GM23338 (cell line): ENCODE results near the gene GPR61. TPM values are rescaled to one million over a fixed set of nuclear protein-coding genes. Genes with fewer than 3 reads are reported as not detected.

Experiments
- ATAC-seq: fragments of 200-7000 bp; cut with Tn5 transposase; 3 replicates; pipeline ENCODE4 v1.9.1; 2020
- DNase-seq: peaks from one replicate; pipeline ENCODE4 v3.0.0-alpha.2; 2015; ENCODE audit warnings: low spot score
- H2AFZ ChIP-seq: fragments of 200-600 bp; sonication (generic); 2 replicates; pipeline ENCODE4 v1.8.0; 2016; ENCODE audit warnings: antibody characterized with exemption, mild to moderate bottlenecking, moderate library complexity
- H3F3A ChIP-seq: fragments of 200-600 bp; sonication (generic); replicated peaks from 2 replicates; pipeline ENCODE4 v1.8.0; 2017; ENCODE audit warnings: antibody characterized with exemption, mixed run types, low read depth
- H3K27ac ChIP-seq: fragments of 200-600 bp; sonication (generic); 2 replicates; pipeline ENCODE4 v1.6.1; 2016; ENCODE audit warnings: low read depth
- H3K27me3 ChIP-seq: fragments of 200-600 bp; sonication (generic); 2 replicates; pipeline ENCODE4 v1.8.0; 2016; ENCODE audit warnings: mild to moderate bottlenecking, mixed run types, moderate library complexity; ENCODE audit not compliant: insufficient read depth
- H3K36me3 ChIP-seq: fragments of 200-600 bp; sonication (generic); 2 replicates; pipeline ENCODE4 v1.8.0; 2016; ENCODE audit warnings: mild to moderate bottlenecking; ENCODE audit not compliant: insufficient read depth
- H3K4me1 ChIP-seq: fragments of 200-600 bp; sonication (generic); 2 replicates; pipeline ENCODE4 v1.8.0; 2016; ENCODE audit warnings: mild to moderate bottlenecking, moderate library complexity; ENCODE audit not compliant: insufficient read depth
- H3K4me2 ChIP-seq: fragments of 200-600 bp; sonication (generic); 2 replicates; pipeline ENCODE4 v1.7.1; 2017; ENCODE audit warnings: mixed run types
- H3K4me3 ChIP-seq: fragments of 200-600 bp; sonication (generic); 2 replicates; pipeline ENCODE4 v1.6.1; 2016; ENCODE audit warnings: mixed run types
- H3K79me2 ChIP-seq: fragments of 200-600 bp; sonication (generic); replicated peaks from 2 replicates; pipeline ENCODE4 v1.8.0; 2017; ENCODE audit warnings: mild to moderate bottlenecking; ENCODE audit not compliant: insufficient read depth
- H3K9me2 ChIP-seq: fragments of 200-600 bp; sonication (generic); 2 replicates; pipeline ENCODE4 v1.8.0; 2017; ENCODE audit not compliant: insufficient read depth
- H4K20me1 ChIP-seq: fragments of 200-600 bp; sonication (generic); replicated peaks from 2 replicates; pipeline ENCODE4 v1.8.0; 2017; ENCODE audit warnings: mild to moderate bottlenecking; ENCODE audit not compliant: insufficient read depth
- H3K27ac Mint-ChIP-seq: 2 replicates; pipeline ENCODE4 v1.8.0; 2020; ENCODE audit warnings: inconsistent platforms, mild to moderate bottlenecking, moderate library complexity, mixed read lengths
- H3K27me3 Mint-ChIP-seq: 3 replicates; pipeline ENCODE4 v1.8.0; 2022; ENCODE audit warnings: low read depth, mild to moderate bottlenecking, moderate library complexity, mixed read lengths, inconsistent platforms; ENCODE audit not compliant: insufficient read depth, poor library complexity
- H3K36me3 Mint-ChIP-seq: 3 replicates; pipeline ENCODE4 v1.8.0; 2021; ENCODE audit warnings: low read depth, mild to moderate bottlenecking, inconsistent platforms, moderate library complexity, mixed read lengths
- H3K4me1 Mint-ChIP-seq: 3 replicates; pipeline ENCODE4 v1.8.0; 2020; ENCODE audit warnings: mild to moderate bottlenecking, inconsistent platforms, mixed read lengths
- H3K4me3 Mint-ChIP-seq: 3 replicates; pipeline ENCODE4 v1.8.0; 2021; ENCODE audit warnings: moderate library complexity, mild to moderate bottlenecking, inconsistent platforms, mixed read lengths
- H3K9me3 Mint-ChIP-seq: 3 replicates; pipeline ENCODE4 v1.8.0; 2020; ENCODE audit warnings: moderate library complexity, mild to moderate bottlenecking, inconsistent platforms, mixed read lengths
- CREB1 ChIP-seq: fragments of 250-450 bp; sonication (Bioruptor Pico); IDR thresholded peaks from 2 replicates; pipeline ENCODE4 v1.5.0; 2020; ENCODE audit warnings: low read depth, mild to moderate bottlenecking, moderate library complexity
- CTCF ChIP-seq, 2 experiments: fragments of 200-600 bp in 1 of 2; sonication (generic) in 1 of 2; conservative IDR thresholded peaks; 2 replicates each; pipeline versions ENCODE4 v1.5.1 to v1.6.1; 2016 to 2017; ENCODE audit warnings: antibody characterized with exemption in 2 of 2, low read depth in 2 of 2, mild to moderate bottlenecking in 2 of 2, moderate library complexity in 1 of 2
- EZH2 ChIP-seq: fragments of 200-600 bp; sonication (generic); IDR thresholded peaks from one replicate; pipeline ENCODE4 v1.8.0; 2017; ENCODE audit warnings: antibody characterized with exemption, mild to moderate bottlenecking, low read depth; ENCODE audit not compliant: unreplicated experiment
- JUNB ChIP-seq: IDR thresholded peaks from one replicate; pipeline ENCODE4 v1.6.1; 2016; ENCODE audit warnings: antibody characterized with exemption; ENCODE audit not compliant: unreplicated experiment
- NANOG ChIP-seq: IDR thresholded peaks from 2 replicates; pipeline ENCODE4 v1.6.1; 2016; ENCODE audit warnings: antibody characterized with exemption, borderline replicate concordance
- STAT1 ChIP-seq: IDR thresholded peaks from one replicate; pipeline ENCODE4 v1.6.1; 2016; ENCODE audit warnings: antibody characterized with exemption; ENCODE audit not compliant: unreplicated experiment
- ZNF114 ChIP-seq: fragments of 250-450 bp; sonication (Bioruptor Pico); IDR thresholded peaks from 2 replicates; pipeline ENCODE4 v1.5.0; 2020; ENCODE audit warnings: mild to moderate bottlenecking, moderate library complexity
- ZNF462 ChIP-seq: fragments of 250-450 bp; sonication (Bioruptor Pico); IDR thresholded peaks from 2 replicates; pipeline ENCODE4 v1.5.0; 2020; ENCODE audit warnings: mild to moderate bottlenecking, moderate library complexity
- polyA plus RNA-seq: library from polyadenylated mRNA; unstranded; fragments of >200 nt; fragmentation: Nextera tagmentation; extraction: Ambion mirVana; gene quantifications from 2 replicates; pipeline ENCODE4 v1.2.1, GENCODE V29; 2016
- total RNA-seq: library from RNA; depleted of rRNA; stranded (reverse); fragments of >200 nt; shearing (Covaris generic); gene quantifications from 2 replicates; pipeline ENCODE4 v1.2.3, GENCODE V29; 2014

The GPR61 gene
- total and polyA plus RNA-seq, 2 experiments from 2014 or later, result 0.13 TPM; not detected in 1

GRCh38 chr1:109531380-109531779 is 8.3 kb upstream of the GPR61 start (continued):
- no peak for TF ChIP-seq ZNF462
- TF ChIP-seq STAT1, result no peak
- TF ChIP-seq JUNB, result no peak

- H3F3A ChIP-seq, result no peaks in the 10 kb centered on the region
- no peaks in the 10 kb centered on the region for H3K9me2 ChIP-seq
- H2AFZ ChIP-seq, result peak overlapping the region; percentile 99
- H3K9me3 Mint-ChIP-seq, result no peaks in the 10 kb centered on the region; the same call in 2 of the 3 replicates
- no peaks in the 10 kb centered on the region for H3K27me3 ChIP-seq
- H3K4me3 ChIP-seq, result peak overlapping the region; percentile 23; the same call in 1 of the 2 replicates
- H3K27ac Mint-ChIP-seq, result no peak overlapping the region
- peak overlapping the region; percentile 78; the same call in 1 of the 2 replicates for H3K4me2 ChIP-seq
- peak; percentile 4; the same call in 2 of the 3 replicates for ATAC-seq
- no peaks in the 10 kb centered on the region for H3K36me3 Mint-ChIP-seq
- H3K27ac ChIP-seq, result no peak overlapping the region
- H3K4me1 Mint-ChIP-seq, result peaks cover 12% of the 10 kb centered on the region; the same call in 2 of the 3 replicates
- H3K4me3 Mint-ChIP-seq, result no peak overlapping the region; the same call in 2 of the 3 replicates
- H3K79me2 ChIP-seq, result no peaks in the 10 kb centered on the region
- peaks cover 4% of the 10 kb centered on the region; the same call in 1 of the 2 replicates for H3K4me1 ChIP-seq
- DNase-seq, result no peak
- no peaks in the 10 kb centered on the region for H3K36me3 ChIP-seq
- H3K27me3 Mint-ChIP-seq, result peaks cover 13% of the 10 kb centered on the region
- no peaks in the 10 kb centered on the region for H4K20me1 ChIP-seq
- TF ChIP-seq ZNF462 (no peak), NANOG (no peak), EZH2 (no peak), CTCF (conservative IDR thresholded peaks at IDR 0.05; ENCODE audit: low read depth in 2 of 2) (no peak), ZNF114 (no peak), CREB1 (CRISPR knock-in tag) (no peak)
Measured at GRCh38 chr1:109531826-109532364, 7.8 kb upstream of the GPR61 start.
